ENCODE data around the gene CGRRF1.

CGRRF1 gene

DNA sequence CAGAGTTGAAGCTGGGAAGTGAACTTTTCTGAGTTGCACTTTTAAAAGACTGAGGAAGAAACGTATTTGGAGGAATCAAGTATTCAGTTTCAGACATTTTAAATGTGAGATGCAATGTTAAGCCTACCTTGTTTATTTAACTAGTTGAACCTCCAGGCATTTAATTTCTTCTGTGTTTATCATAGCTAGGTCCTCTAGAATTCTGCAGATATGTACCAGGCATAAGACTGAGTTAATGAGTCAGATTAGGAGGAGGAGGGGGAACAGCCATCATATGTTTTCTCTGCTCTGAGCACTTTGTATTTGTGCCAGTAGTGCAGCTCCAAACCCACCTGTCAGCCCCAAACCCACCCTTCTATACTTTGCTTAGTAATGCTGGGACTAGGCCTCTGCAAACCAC, 40.8 kb downstream of the CGRRF1 start:
- POLR2A ChIA-PET: no interaction called here

More for the DNA sequence above, 40.8 kb downstream of the CGRRF1 start:
- Histone ChIP-seq H3K4me1 (ENCODE audit: control insufficient read depth, insufficient read depth, low read length) (no peaks in the 10 kb centered on the region), H3K36me3 (ENCODE audit: control insufficient read depth in 2 of 2, insufficient read depth in 1 of 2, low read length in 2 of 2) (no peaks in the 10 kb centered on the region; a peak in 1 of 3 replicates), H3K27ac (ENCODE audit: extremely low read depth, low read depth, low read length) (no peak overlapping the region), H3K9me3 (ENCODE audit: control insufficient read depth, insufficient read depth, low read depth, low read length) (no peaks in the 10 kb centered on the region), H3K4me3 (ENCODE audit: low read depth, low read length) (no peak overlapping the region)
- TF ChIP-seq ZBTB6 (tag by site-specific recombination; IDR thresholded peaks at IDR 0.05) (no peak), ZNF776 (tag by site-specific recombination; IDR thresholded peaks at IDR 0.05; ENCODE audit: borderline replicate concordance) (no peak), ZSCAN5A (tag by site-specific recombination; IDR thresholded peaks at IDR 0.05) (no peak), ZNF121 (tag by site-specific recombination; IDR thresholded peaks at IDR 0.05) (no peak), HOXA7 (CRISPR knock-in tag; IDR thresholded peaks at IDR 0.05; ENCODE audit: borderline replicate concordance) (no peak), REST (tag by site-specific recombination; IDR thresholded peaks at IDR 0.05) (no peak), ZNF558 (tag by site-specific recombination; IDR thresholded peaks at IDR 0.05) (no peak), ZNF571 (tag by site-specific recombination; IDR thresholded peaks at IDR 0.05) (no peak), GFI1B (tag by site-specific recombination; IDR thresholded peaks at IDR 0.05) (no peak), OSR2 (tag by site-specific recombination; IDR thresholded peaks at IDR 0.05) (no peak), SP3 (tag by site-specific recombination; IDR thresholded peaks at IDR 0.05) (no peak), ZFP37 (tag by site-specific recombination; IDR thresholded peaks at IDR 0.05) (no peak), PRDM6 (tag by site-specific recombination; IDR thresholded peaks at IDR 0.05) (no peak), TRIM28 (IDR thresholded peaks at IDR 0.05; ENCODE audit: borderline replicate concordance, low read length) (no peak)
- TF ChIP-seq, protein P1, sequence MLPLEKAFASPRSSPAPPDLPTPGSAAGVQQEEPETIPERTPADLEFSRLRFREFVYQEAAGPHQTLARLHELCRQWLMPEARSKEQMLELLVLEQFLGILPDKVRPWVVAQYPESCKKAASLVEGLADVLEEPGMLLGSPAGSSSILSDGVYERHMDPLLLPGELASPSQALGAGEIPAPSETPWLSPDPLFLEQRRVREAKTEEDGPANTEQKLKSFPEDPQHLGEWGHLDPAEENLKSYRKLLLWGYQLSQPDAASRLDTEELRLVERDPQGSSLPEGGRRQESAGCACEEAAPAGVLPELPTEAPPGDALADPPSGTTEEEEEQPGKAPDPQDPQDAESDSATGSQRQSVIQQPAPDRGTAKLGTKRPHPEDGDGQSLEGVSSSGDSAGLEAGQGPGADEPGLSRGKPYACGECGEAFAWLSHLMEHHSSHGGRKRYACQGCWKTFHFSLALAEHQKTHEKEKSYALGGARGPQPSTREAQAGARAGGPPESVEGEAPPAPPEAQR (tag by site-specific recombination; IDR thresholded peaks at IDR 0.05): no peak
- TF ChIP-seq, protein P2, sequence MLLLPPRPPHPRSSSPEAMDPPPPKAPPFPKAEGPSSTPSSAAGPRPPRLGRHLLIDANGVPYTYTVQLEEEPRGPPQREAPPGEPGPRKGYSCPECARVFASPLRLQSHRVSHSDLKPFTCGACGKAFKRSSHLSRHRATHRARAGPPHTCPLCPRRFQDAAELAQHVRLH (tag by site-specific recombination; IDR thresholded peaks at IDR 0.05): no peak
- CTCF ChIA-PET: interaction anchor here (1.2 to 2.0 kb wide), 2 partner anchors 160 to 223 kb away, joined by 3 to 6 read pairs; no protein-coding TSS in a partner anchor
